ENCODE results near the gene GABPB1. TPM values are rescaled to one million over a fixed set of nuclear protein-coding genes. Genes with fewer than 3 reads are reported as not detected.

The GABPB1 gene
- polyA plus RNA-seq, 1 donor (not counting 4 experiments of a cell fraction or from before 2014, with no cell fraction given): 23.3 TPM

DNA sequence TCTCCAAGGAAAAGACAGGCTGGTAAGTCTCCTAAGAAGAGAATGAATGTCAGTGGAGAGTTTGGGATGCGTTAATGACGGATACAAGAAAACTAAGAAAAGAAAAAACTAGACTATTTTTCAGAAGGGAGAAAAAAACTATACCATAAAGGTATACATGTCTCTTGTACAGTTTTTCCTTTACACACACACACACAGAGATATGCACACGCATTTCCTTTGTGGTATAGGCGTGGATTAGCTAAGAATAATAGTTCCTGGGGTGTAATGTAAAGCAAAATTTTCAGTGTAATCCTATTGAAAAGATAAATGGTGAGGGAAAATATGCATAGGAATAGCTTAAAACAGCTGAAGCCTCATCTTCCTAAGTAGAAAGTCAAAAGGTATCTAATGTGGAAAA is 36.3 kb downstream of the GABPB1 start:
- no peak for FAIRE-seq
- no peaks in the 10 kb centered on the region for H3K27me3 ChIP-seq (ENCODE audit: control insufficient read depth, extremely low read depth, insufficient read depth, low read length)
- no peak overlapping the region for H2AFZ ChIP-seq (ENCODE audit: control insufficient read depth, low read length)
- TF ChIP-seq CTCF (optimal IDR thresholded peaks at IDR 0.05 in 1 of 3, IDR thresholded peaks at IDR 0.05 in 1 of 3, conservative IDR thresholded peaks at IDR 0.05 in 1 of 3; ENCODE audit: extremely low read depth in 1 of 3, insufficient read depth in 2 of 3, low read length in 3 of 3): no peak
- TF ChIP-seq EZH2 (IDR thresholded peaks at IDR 0.05; ENCODE audit: low read length): no peak
- H3K9me3 ChIP-seq (ENCODE audit: control insufficient read depth, low read depth, low read length): no peaks in the 10 kb centered on the region
- H3K9ac ChIP-seq (ENCODE audit: control insufficient read depth, extremely low read depth, insufficient read depth, low read length): no peak overlapping the region
- H3K27ac ChIP-seq (ENCODE audit: control insufficient read depth, insufficient read depth, low read length): no peak overlapping the region
- H3K4me3 ChIP-seq (ENCODE audit: control insufficient read depth in 2 of 3, extremely low read depth in 1 of 3, insufficient read depth in 2 of 3, low read depth in 1 of 3, low read length in 3 of 3): no peak overlapping the region
- dilution Hi-C loops (cut with MboI; ENCODE audit: extremely low pct_ligation_motif_present, low sequenced_read_pairs): no loop called here
- no peaks in the 10 kb centered on the region for H3K36me3 ChIP-seq (ENCODE audit: control insufficient read depth in 2 of 2, extremely low read depth in 1 of 2, insufficient read depth in 2 of 2, low read length in 2 of 2)
- DNase-seq (ENCODE audit: low read depth, low spot score): no peak
- H3K79me2 ChIP-seq (ENCODE audit: control insufficient read depth, insufficient read depth, low read length): peaks cover 2% of the 10 kb centered on the region
- no peaks in the 10 kb centered on the region for H4K20me1 ChIP-seq (ENCODE audit: control insufficient read depth, extremely low read depth, insufficient read depth, low read length)
- no peak overlapping the region for H3K4me2 ChIP-seq (ENCODE audit: control insufficient read depth, extremely low read depth, insufficient read depth, low read depth, low read length)
- no peaks in the 10 kb centered on the region for H3K9me1 ChIP-seq (ENCODE audit: control insufficient read depth, extremely low read depth, insufficient read depth, low read length)
- H3K4me1 ChIP-seq (ENCODE audit: control insufficient read depth, extremely low read depth, insufficient read depth, low read length): no peaks in the 10 kb centered on the region

DNA sequence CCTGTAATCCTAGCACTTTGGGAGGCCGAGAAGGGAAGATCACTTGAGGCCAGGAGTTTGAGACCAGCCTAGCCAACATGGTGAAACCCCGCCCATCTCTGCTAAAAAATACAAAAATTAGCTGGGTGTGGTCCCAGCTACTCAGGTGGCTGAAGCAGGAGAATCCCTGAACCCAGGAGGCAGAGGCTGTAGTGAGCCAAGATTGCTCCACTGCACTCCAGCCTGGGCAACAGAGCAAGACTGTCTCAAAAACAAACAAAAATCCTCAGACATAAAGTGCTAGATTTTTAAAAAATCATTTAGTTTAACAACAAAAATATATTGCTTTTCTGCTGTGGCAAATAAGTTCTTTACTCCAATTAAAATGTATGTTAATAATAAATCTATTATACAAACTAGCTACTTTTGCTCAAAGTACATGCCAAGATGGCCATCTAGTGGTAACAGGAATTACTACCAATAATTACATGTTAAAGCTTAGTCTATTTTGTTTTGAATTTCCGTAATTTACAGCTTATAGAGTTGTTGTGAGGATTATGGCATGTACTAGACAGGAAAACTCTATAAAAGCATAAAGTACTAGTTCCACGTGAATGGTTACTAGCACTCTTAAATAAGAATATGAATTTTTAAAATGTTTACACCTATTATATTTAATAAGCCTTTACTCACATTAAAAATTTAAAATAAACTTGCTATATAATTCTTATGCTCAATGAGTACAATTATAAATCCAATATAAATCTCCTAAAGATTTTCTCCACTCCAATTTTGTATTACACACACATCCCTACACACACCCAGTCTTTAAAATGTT is 39.0 kb downstream of the GABPB1 start:
- H3K4me2 ChIP-seq (ENCODE audit: control insufficient read depth, extremely low read depth, insufficient read depth, low read depth, low read length): no peak overlapping the region
- no peak for DNase-seq (ENCODE audit: low read depth, low spot score)

More for the DNA sequence above, 39.0 kb downstream of the GABPB1 start:
- Histone ChIP-seq H3K4me1 (ENCODE audit: control insufficient read depth, extremely low read depth, insufficient read depth, low read length) (no peaks in the 10 kb centered on the region), H3K9ac (ENCODE audit: control insufficient read depth, extremely low read depth, insufficient read depth, low read length) (no peak overlapping the region), H3K9me3 (ENCODE audit: control insufficient read depth, low read depth, low read length) (no peaks in the 10 kb centered on the region), H3K27me3 (ENCODE audit: control insufficient read depth, extremely low read depth, insufficient read depth, low read length) (no peaks in the 10 kb centered on the region), H2AFZ (ENCODE audit: control insufficient read depth, low read length) (no peak overlapping the region), H3K27ac (ENCODE audit: control insufficient read depth, insufficient read depth, low read length) (no peak overlapping the region), H4K20me1 (ENCODE audit: control insufficient read depth, extremely low read depth, insufficient read depth, low read length) (no peaks in the 10 kb centered on the region), H3K79me2 (ENCODE audit: control insufficient read depth, insufficient read depth, low read length) (peaks cover 2% of the 10 kb centered on the region), H3K4me3 (ENCODE audit: control insufficient read depth in 2 of 3, extremely low read depth in 1 of 3, insufficient read depth in 2 of 3, low read depth in 1 of 3, low read length in 3 of 3) (no peak overlapping the region), H3K9me1 (ENCODE audit: control insufficient read depth, extremely low read depth, insufficient read depth, low read length) (no peaks in the 10 kb centered on the region), H3K36me3 (ENCODE audit: control insufficient read depth in 2 of 2, extremely low read depth in 1 of 2, insufficient read depth in 2 of 2, low read length in 2 of 2) (no peaks in the 10 kb centered on the region)
- dilution Hi-C loops (cut with MboI; ENCODE audit: extremely low pct_ligation_motif_present, low sequenced_read_pairs): no loop called here
- no peak for FAIRE-seq
- TF ChIP-seq EZH2 (IDR thresholded peaks at IDR 0.05; ENCODE audit: low read length): no peak
- TF ChIP-seq CTCF (optimal IDR thresholded peaks at IDR 0.05 in 1 of 3, IDR thresholded peaks at IDR 0.05 in 1 of 3, conservative IDR thresholded peaks at IDR 0.05 in 1 of 3; ENCODE audit: extremely low read depth in 1 of 3, insufficient read depth in 2 of 3, low read length in 3 of 3): peak in 2 of 3 experiments; percentile 37 to 49
